ENCODE data around the gene LIPM. TPM values are rescaled to one million over a fixed set of nuclear protein-coding genes. Genes with fewer than 3 reads are reported as not detected.

The LIPM gene, protein sequence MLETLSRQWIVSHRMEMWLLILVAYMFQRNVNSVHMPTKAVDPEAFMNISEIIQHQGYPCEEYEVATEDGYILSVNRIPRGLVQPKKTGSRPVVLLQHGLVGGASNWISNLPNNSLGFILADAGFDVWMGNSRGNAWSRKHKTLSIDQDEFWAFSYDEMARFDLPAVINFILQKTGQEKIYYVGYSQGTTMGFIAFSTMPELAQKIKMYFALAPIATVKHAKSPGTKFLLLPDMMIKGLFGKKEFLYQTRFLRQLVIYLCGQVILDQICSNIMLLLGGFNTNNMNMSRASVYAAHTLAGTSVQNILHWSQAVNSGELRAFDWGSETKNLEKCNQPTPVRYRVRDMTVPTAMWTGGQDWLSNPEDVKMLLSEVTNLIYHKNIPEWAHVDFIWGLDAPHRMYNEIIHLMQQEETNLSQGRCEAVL
- polyA plus RNA-seq (ENCODE audit: insufficient read depth in 1 of 5, insufficient read length in 5 of 5, low replicate concordance in 1 of 5), result under 1 TPM in 2 of 5 donors, not detected in 3; 0.09 to 0.12 TPM
- long read RNA-seq, donor 1, result 0 reads
- long read RNA-seq, donor 2, result 0 reads
- long read RNA-seq, donor 3, result 0 reads
- long read RNA-seq, donor 4, result 0 reads
- long read RNA-seq, donor 5, result 0 reads
- long read RNA-seq, donor 6, result 0 reads
- long read RNA-seq, donor 7, result 0 reads
- long read RNA-seq, donor 8, result 0 reads

DNA sequence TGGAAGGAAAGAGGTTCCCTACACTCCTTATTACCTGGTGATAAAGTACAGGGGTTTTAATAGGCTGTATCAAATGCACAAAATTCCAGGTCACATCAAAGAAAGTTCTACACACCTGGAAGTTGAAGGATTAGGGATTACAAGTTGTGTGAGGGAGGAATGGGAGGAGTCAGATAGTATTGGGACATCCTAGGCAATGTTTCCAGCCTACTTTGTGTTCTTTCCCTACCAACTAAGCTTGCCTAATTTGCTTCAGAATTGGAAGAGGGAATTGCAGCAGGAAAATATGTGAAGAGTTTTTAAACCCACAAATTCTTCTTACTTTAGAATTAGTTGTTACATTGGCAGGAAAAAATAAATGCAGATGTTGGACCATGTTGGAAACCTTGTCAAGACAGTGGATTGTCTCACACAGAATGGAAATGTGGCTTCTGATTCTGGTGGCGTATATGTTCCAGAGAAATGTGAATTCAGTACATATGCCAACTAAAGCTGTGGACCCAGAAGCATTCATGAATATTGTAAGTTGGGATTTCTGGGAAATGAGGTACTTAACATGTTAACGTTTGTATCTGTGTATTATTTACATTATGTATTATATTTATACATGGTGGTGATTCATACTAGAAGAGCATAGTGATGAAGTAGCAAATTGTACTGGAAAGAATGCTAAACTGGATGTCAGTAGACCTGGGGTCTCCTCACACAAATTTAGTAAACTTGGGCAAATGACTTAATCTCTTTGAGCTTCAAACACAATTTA, at the start of gene LIPM:
Gene LIPM, plus strand, starts transcription at position 208 of the 763 bp plus-strand sequence. Its CDS starts 167 bp downstream, at position 375.
- no peak for DNase-seq

DNA sequence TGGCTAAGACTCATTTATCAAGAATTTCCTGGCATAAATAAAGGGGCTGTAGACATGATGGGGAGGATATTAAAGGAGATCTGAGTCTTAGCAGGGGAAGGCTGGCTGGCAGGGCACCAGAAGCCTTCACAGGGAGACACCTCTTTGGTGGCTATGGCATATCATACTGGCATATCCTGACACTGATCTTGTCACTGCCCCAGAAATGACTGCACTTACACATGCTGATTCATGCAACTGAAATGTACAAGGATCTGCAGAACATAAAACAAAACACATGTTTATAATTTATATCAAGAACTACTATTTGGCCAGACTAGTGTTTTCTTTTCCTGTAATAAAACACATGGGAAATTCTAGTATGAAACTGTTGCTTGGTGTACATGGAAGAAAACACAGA, 48.2 kb upstream of the LIPM start:
- no peak for DNase-seq

- no peak for DNase-seq
These were observed 46.8 kb upstream of the LIPM start for GRCh38 chr10:88755753-88756152.

DNA sequence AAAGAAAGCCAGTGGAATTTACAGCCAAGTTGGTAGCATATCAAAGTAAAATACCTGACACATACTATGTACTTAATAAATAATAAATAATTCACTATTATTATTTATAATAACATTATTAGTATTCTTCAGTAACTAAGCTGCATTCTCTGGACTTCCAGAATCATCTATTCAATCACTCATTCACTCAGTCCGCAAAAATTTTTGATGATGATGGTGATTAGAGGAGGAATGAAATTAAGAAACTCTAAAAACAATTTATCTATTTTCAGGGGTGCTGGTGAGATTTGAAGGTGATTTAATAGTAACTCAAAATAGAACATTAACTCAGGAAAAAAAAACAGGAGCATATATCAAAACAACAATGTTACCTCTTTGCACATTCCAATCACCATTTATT, 45.9 kb upstream of the LIPM start:
- DNase-seq, result no peak

DNA sequence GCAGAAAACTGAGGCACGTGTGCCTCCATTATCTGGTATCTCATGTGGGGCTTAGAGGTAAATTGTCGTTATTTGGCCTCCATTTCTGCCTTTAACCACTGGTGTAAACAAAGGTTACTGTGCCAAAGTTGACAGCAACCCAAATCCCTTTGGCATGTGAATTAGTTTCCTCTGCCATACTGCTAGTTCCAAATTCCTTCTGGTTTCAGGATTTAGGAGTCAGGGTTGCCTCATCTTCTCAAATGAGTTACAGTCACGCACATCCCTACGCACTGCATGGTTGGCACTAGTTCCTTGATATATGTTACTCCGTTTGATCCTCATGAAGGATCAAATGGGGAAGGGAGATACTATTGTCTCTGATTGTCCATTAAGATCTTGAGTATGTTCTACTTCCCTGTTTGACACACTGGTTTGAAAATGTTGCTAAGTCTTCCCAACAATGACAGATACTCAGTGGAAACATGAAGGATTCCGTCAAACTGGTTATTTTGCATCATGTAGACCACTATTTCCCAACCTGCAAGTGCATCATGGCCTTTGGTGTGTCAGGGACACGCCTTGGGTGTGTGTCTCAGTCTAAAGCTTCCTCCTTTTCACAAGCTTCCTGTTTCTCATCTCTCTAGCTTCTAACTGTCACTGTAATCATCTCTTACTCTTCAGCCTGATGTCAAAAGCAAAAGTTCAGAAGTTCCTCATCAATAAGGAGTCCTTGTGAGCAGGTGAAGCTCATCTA, 43.0 kb upstream of the LIPM start, which contains the start of gene LIPN:
Gene LIPN, plus strand, starts transcription at position 655 of the 736 bp plus-strand sequence. CDS start 1,386 bp downstream, outside the sequence.
- no peak for DNase-seq

- DNase-seq, result no peak
These were observed 39.6 kb upstream of the LIPM start for GRCh38 chr10:88762906-88763305.

DNA sequence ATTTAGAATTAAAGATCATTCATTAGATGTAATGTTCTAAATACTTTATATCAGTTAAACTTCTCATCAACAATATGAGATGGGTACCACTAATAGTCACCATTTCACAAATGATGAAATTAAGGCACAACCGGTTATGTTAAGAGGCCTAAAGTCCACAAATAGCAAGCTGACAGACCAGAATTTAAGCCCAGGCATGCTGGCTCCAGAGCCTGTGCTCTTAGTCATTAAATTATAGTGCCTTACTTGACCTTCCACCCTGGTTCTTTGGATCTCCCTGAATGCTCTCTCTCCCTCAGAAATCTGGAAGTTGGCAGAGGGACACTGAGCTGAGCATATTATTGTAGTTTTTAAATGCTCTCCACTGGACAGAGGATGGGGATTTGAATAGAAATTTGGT, 39.1 kb upstream of the LIPM start:
- DNase-seq, result no peak

DNA sequence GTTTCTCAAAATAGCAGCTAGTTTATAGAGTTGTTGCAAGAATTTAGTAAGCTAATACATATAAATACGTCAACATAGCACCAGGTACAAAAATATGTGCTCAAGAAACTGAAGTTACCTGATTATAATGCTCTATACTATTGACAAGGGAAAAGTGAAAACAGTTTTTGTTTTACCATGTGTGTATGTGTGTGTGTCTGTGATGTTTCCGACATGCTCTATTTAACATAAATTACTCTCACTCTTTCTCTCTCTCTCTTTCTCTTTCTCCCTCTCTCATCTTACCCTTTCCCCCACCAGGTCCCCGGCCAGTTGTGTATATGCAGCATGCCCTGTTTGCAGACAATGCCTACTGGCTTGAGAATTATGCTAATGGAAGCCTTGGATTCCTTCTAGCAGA, 38.4 kb upstream of the LIPM start:
- DNase-seq, result no peak

DNA sequence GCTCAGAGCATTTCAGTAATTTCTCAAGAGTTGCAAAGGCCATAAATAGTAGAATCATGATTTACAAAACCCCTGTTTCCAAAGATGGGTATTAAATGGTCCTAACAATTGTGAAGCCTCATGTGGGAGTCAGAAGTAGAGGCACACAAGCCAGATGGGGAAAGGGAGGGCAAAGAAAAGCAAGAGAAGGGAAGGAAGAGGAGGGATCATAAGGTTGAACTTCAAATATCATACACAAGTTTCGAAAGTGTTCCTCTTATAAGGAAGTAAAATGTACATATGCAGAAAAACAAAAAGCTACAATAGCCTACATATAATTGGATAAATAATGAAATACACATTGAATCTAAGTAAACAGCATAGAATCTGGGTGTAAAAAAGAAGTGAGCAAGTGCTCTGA, 36.7 kb upstream of the LIPM start:
- DNase-seq, result no peak

DNA sequence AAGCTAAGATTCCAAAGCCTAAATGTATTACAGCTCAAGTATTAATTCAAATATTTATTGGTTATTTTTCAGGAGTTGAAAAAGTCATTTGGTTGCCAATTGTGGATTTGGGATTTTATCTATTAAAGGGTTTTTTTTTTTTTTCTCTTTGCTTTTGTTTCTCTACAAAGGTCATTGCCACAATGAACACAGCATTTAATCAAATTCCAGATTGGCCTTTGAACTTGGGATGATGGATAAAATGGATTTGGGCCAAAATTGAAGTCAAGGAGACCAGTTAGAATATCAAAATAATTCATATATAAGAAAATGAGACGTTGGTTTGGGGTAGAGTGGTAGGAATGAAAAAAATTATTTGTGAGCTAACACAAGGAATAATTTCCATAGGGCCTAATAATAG, 33.1 kb upstream of the LIPM start:
- DNase-seq, result no peak

DNA sequence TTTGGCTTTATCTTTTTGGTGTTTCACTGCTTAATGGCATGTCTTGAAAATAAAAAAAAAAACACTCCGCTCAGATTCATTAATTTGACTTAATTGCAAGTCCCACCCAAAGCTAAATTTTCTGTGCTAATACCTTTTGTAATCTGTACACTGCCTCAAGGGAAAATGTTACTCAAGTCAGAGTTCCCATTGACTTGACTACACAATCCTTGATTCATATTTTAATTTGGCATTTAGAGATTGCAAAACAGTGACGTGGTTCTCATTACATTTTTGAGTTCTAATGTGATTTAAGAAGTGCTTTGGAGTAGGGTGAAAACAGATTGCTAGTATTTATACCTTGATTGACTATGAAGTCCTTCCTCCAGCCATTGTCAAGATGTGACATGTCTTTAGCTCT, 21.3 kb upstream of the LIPM start:
- DNase-seq, result no peak

DNA sequence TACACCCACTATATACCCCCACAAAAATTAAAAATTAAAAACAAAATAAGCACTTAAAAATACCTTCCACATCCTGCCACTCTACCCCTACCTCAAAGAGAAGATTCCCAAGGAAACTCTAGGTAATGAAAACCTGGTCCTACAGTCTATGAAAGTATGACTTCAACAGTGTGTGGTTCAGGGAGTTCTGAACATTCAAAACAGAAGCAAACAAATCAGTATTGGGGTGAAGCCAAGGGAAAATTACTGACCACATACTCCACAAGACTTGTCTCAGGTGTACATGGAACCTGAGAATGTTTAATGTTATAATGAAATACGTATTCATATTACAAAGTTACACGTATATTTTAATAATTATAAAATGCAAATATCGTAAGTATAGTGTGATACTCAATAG, 20.3 kb upstream of the LIPM start:
- DNase-seq, result no peak

DNA sequence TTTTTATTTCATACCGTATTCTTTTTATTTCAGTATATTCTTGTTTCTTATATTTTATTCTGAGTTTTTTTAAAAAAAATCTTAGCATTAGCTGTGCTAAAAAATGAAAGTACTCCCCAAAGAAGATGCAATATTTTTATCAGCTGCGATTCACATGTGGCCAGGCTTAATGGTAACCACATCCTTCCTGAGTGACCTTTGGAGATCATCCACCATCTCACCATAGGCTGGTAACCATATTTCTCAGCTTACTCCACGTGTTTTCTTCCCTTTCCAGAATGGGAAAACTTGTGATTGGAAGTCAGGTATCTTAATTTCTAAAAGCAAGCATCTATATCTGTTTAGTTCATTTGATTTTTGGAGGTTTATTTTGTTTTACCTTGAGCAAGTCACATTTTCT, 18.8 kb upstream of the LIPM start:
- no peak for DNase-seq

GRCh38 chr10:88786032-88786770, 16.3 kb upstream of the LIPM start:
- DNase-seq, result no peak

- no peak for DNase-seq
These were observed 15.1 kb upstream of the LIPM start for GRCh38 chr10:88787463-88787862.

DNA sequence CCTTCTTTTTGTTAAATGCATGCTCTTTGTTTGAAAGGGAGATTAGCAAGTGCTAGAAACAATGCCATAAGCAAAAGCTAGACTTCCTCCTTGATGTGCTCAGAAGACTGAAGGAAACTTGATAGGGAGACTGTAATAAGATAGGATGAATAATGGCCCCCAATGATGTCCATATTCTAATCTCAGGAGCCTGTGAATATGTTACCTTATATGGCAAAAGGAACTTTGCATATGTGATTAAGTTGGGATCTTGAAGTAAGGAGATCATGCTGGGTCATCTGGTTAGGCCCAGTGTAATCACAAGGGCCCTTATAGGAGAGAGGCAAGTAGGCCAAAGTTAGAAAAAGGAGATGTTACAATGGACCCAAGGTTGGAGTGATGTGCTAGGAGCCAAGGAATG, 13.6 kb upstream of the LIPM start:
- no peak for DNase-seq

DNA sequence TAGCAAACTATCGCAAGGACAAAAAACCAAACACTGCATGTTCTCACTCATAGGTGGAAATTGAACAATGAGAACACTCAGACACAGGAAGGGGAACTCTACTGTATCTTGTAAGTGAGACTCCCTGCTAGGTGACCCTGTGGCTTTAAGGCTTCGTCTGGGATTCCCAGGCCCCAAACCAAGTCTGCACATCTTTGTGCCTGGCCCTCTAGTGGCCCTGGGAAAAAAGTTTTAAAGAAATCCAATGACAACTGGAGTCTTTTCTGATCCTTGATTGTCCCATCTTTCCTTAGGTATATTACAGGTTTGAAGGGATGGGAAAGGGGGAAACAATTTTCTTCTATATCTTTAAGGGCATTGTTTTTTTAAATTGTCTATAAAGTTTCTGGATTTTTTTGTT, 10.6 kb upstream of the LIPM start:
- DNase-seq, result no peak

- DNase-seq, result no peak
These were observed 9.9 kb upstream of the LIPM start for GRCh38 chr10:88792661-88793060.

GRCh38 chr10:88793712-88794299, 8.7 kb upstream of the LIPM start:
- DNase-seq, result no peak

- no peak for DNase-seq
These were observed 7.8 kb upstream of the LIPM start for GRCh38 chr10:88794731-88795130.
